Gastroesophageal sphincter (tissue), 4 donors: Measurements from ENCODE around the gene DERA. TPM values are rescaled to one million over a fixed set of nuclear protein-coding genes. Genes with fewer than 3 reads are reported as not detected.
"Not testable (repeated sequence)": the region's sequence is repeated elsewhere in the genome, so short reads cannot be mapped to it uniquely, and the experiment has no call there.

Experiments
- ATAC-seq: fragments of 150-250 bp; one replicate; pipeline ENCODE4 v1.9.1; 2016; ENCODE audit warnings: mild to moderate bottlenecking, moderate library complexity
- H3K27ac ChIP-seq, 4 donors: fragments of 200-600 bp; sonication (generic) in 3 of 4; 1 replicate in 3 of 4; 2 replicates in 1 of 4; pipeline ENCODE4 v1.5.1; 2016 to 2019
- H3K27me3 ChIP-seq: fragments of 200-600 bp; sonication (generic); one replicate; pipeline ENCODE4 v1.5.1; 2019
- H3K36me3 ChIP-seq, 2 donors: fragments of 200-600 bp; sonication (generic); one replicate each; pipeline ENCODE4 v1.5.1; 2019; ENCODE audit warnings: control low read depth in 1 of 2
- H3K4me1 ChIP-seq, 3 donors: fragments of 200-600 bp; sonication (generic); 1 replicate in 2 of 3; 2 replicates in 1 of 3; pipeline ENCODE4 v1.5.1; 2016 to 2019; ENCODE audit warnings: control low read depth in 2 of 3
- H3K4me3 ChIP-seq, 2 donors: fragments of 200-600 bp; sonication (generic); one replicate each; pipeline ENCODE4 v1.5.1; 2019; ENCODE audit warnings: mild to moderate bottlenecking in 1 of 2, moderate library complexity in 1 of 2
- H3K9me3 ChIP-seq, 3 donors: fragments of 200-600 bp; sonication (generic); one replicate each; pipeline ENCODE4 v1.5.1; 2017 to 2019; ENCODE audit warnings: control low read depth in 2 of 3
- EP300 ChIP-seq: sonication (generic); formaldehyde crosslinking; IDR thresholded peaks from one replicate; pipeline ENCODE4 v1.6.1; 2017; ENCODE audit warnings: antibody characterized with exemption, mild to moderate bottlenecking
- POLR2A ChIP-seq, 2 donors: fragments of 450-650 bp; IDR thresholded peaks; one replicate each; pipeline ENCODE4 v1.6.1; 2017; ENCODE audit warnings: antibody characterized with exemption in 2 of 2, mild to moderate bottlenecking in 2 of 2, moderate library complexity in 1 of 2
- POLR2AphosphoS5 ChIP-seq: sonication (generic); formaldehyde crosslinking; IDR thresholded peaks from one replicate; pipeline ENCODE4 v1.6.1; 2017; ENCODE audit warnings: antibody characterized with exemption
- WGBS, 2 donors: methylation state at CpG; one replicate each; pipeline ENCODE4 v1.1.5; 2018; ENCODE audit warnings: low coverage in 1 of 2; 5-methylcytosine and 5-hydroxymethylcytosine counted together
- total RNA-seq, 4 donors: library from RNA; depleted of rRNA; stranded (reverse); fragments of >200 nt; gene quantifications; one replicate each; pipeline ENCODE4 v1.1.0, GENCODE V29; 2016
- TF ChIP-seq, protein P1 (sequence below), 4 experiments: fragments of 200-600 bp in 2 of 4; fragments of 450-650 bp in 2 of 4; sonication (generic) in 1 of 4; IDR thresholded peaks; one replicate each; pipeline ENCODE4 v1.5.1; 2017 to 2019; ENCODE audit warnings: antibody characterized with exemption in 4 of 4, mild to moderate bottlenecking in 2 of 4, moderate library complexity in 2 of 4

DERA gene
- total RNA-seq, 4 donors from 2014 or later: 35.9 to 67.4 (median 52.5) TPM

- WGBS, 2 donors: 83 to 96% methylated on average over 2 of the region's 2 CpGs
- Histone ChIP-seq H3K4me1 (no peaks in the 10 kb centered on the region), H3K9me3 (peaks cover 0 to 43% (median 0%) of the 10 kb centered on the region in 3 donors), H3K27ac (no peak overlapping the region), H3K27me3 (no peaks in the 10 kb centered on the region), H3K4me3 (no peak overlapping the region), H3K36me3 (peaks cover 0 to 5% of the 10 kb centered on the region in 2 donors)
- no peak for ATAC-seq
- TF ChIP-seq EP300: no peak
- no peak for TF ChIP-seq POLR2A (IDR thresholded peaks at IDR 0.05)
- TF ChIP-seq, protein P1, sequence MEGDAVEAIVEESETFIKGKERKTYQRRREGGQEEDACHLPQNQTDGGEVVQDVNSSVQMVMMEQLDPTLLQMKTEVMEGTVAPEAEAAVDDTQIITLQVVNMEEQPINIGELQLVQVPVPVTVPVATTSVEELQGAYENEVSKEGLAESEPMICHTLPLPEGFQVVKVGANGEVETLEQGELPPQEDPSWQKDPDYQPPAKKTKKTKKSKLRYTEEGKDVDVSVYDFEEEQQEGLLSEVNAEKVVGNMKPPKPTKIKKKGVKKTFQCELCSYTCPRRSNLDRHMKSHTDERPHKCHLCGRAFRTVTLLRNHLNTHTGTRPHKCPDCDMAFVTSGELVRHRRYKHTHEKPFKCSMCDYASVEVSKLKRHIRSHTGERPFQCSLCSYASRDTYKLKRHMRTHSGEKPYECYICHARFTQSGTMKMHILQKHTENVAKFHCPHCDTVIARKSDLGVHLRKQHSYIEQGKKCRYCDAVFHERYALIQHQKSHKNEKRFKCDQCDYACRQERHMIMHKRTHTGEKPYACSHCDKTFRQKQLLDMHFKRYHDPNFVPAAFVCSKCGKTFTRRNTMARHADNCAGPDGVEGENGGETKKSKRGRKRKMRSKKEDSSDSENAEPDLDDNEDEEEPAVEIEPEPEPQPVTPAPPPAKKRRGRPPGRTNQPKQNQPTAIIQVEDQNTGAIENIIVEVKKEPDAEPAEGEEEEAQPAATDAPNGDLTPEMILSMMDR (IDR thresholded peaks at IDR 0.05): no peak
- TF ChIP-seq POLR2AphosphoS5: no peak
Measured at GRCh38 chr12:16048511-16048910, 137.4 kb downstream of the DERA start.

- 60 to 63% methylated on average over 1 to 2 of the region's 6 CpGs for WGBS, 2 donors
Measured at GRCh38 chr12:16056910-16057309, 145.8 kb downstream of the DERA start.

GRCh38 chr12:16057351-16057751 lies 146.2 kb downstream of the DERA start:
- not testable (repeated sequence) for H3K4me1 ChIP-seq, H3K36me3 ChIP-seq, H3K27me3 ChIP-seq, H3K27ac ChIP-seq, ATAC-seq, H3K4me3 ChIP-seq
- peaks cover 0 to 21% (median 0%) of the 10 kb centered on the region in 3 donors for H3K9me3 ChIP-seq
- no CpG with 5 or more reads among the region's 34 CpGs for WGBS, 2 donors

More at GRCh38 chr12:16056910-16057309, 145.8 kb downstream of the DERA start:
- peaks cover 0 to 21% (median 0%) of the 10 kb centered on the region in 3 donors for H3K9me3 ChIP-seq
- no peak for ATAC-seq
- no peaks in the 10 kb centered on the region for H3K4me1 ChIP-seq
- no peaks in the 10 kb centered on the region for H3K27me3 ChIP-seq
- no peak overlapping the region for H3K4me3 ChIP-seq
- no peak overlapping the region for H3K27ac ChIP-seq
- no peak for TF ChIP-seq EP300
- TF ChIP-seq, protein P1 (IDR thresholded peaks at IDR 0.05): no peak
- no peak for TF ChIP-seq POLR2A (IDR thresholded peaks at IDR 0.05)
- no peak for TF ChIP-seq POLR2AphosphoS5
- H3K36me3 ChIP-seq: no peaks in the 10 kb centered on the region

- no peaks in the 10 kb centered on the region for H3K36me3 ChIP-seq
- no peak for ATAC-seq
- H3K27me3 ChIP-seq: no peaks in the 10 kb centered on the region
- no peak for TF ChIP-seq POLR2AphosphoS5
- no peak for TF ChIP-seq EP300
- no peak for TF ChIP-seq POLR2A (IDR thresholded peaks at IDR 0.05)
- TF ChIP-seq, protein P1 (IDR thresholded peaks at IDR 0.05): no peak
- H3K9me3 ChIP-seq: no peaks in the 10 kb centered on the region
- H3K27ac ChIP-seq: no peak overlapping the region
- no peak overlapping the region for H3K4me3 ChIP-seq
- H3K4me1 ChIP-seq: no peaks in the 10 kb centered on the region
- WGBS, 2 donors: 80 to 100% methylated on average over 1 of the region's 1 CpG
Measured at GRCh38 chr12:16062611-16063010, 151.5 kb downstream of the DERA start.

DNA sequence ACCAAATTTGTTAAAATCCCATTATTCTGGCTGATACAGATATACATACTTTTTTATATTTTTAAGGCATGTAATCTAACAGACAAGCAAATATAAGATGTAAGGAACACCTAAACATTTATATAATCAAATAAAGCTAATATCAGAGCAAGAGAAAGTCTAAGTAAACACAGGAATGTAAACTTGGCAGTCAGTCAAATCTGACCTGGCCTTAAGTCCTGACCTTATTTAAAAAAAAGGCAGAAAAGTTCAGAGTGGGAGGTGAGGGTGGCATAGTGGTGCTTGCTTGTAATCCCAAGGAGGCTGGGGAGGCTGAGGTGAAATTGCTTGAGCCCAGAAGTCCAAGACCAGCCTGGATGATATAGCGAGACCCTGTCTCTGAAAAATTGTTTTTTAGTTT lies 152.6 kb downstream of the DERA start:
- H3K36me3 ChIP-seq: no peaks in the 10 kb centered on the region
- WGBS, 2 donors: 73 to 90% methylated on average over 1 of the region's 1 CpG
- no peak for ATAC-seq
- H3K4me3 ChIP-seq: no peak overlapping the region
- no peaks in the 10 kb centered on the region for H3K4me1 ChIP-seq
- TF ChIP-seq POLR2A (IDR thresholded peaks at IDR 0.05) (no peak), EP300 (no peak), POLR2AphosphoS5 (no peak)
- TF ChIP-seq, protein P1 (IDR thresholded peaks at IDR 0.05): no peak
- H3K9me3 ChIP-seq: no peaks in the 10 kb centered on the region
- H3K27ac ChIP-seq: no peak overlapping the region
- no peaks in the 10 kb centered on the region for H3K27me3 ChIP-seq
